DND-41 (cell line): ENCODE data around the gene SF3B5.

ENCODE experiments used
- ATAC-seq: fragments of 200-7000 bp; cut with Tn5 transposase; 3 replicates; pipeline ENCODE4 v1.9.1; 2021; ENCODE audit warnings: low read depth; ENCODE audit not compliant: insufficient read depth
- DNase-seq: peaks from one replicate; pipeline ENCODE4 v3.0.0-alpha.2; 2020
- H2AFZ ChIP-seq: 2 replicates; pipeline ENCODE4 v1.6.0; 2012; ENCODE audit warnings: low read depth, low read length
- H3K27ac ChIP-seq: 2 replicates; pipeline ENCODE4 v1.5.1; 2012; ENCODE audit warnings: low read length, inconsistent platforms
- H3K27me3 ChIP-seq: fragments of 200-600 bp; sonication (generic); 2 replicates; pipeline ENCODE4 v1.6.0; 2012; ENCODE audit warnings: low read length, mild to moderate bottlenecking, inconsistent platforms; ENCODE audit not compliant: insufficient read depth, poor library complexity
- H3K36me3 ChIP-seq: 2 replicates; pipeline ENCODE4 v1.5.1; 2012; ENCODE audit warnings: low read length, inconsistent platforms; ENCODE audit not compliant: insufficient read depth
- H3K4me1 ChIP-seq: 2 replicates; pipeline ENCODE4 v1.5.1; 2012; ENCODE audit warnings: mild to moderate bottlenecking, low read length; ENCODE audit not compliant: insufficient read depth
- H3K4me2 ChIP-seq: 2 replicates; pipeline ENCODE4 v1.6.0; 2012; ENCODE audit warnings: mild to moderate bottlenecking, moderate library complexity, low read length, inconsistent platforms; ENCODE audit not compliant: insufficient read depth
- H3K4me3 ChIP-seq, 2 experiments: fragments of 200-600 bp in 1 of 2; shearing (Covaris generic) in 1 of 2; 2 replicates each; pipeline ENCODE4 v1.5.1; 2012 to 2016; ENCODE audit warnings: inconsistent platforms in 2 of 2, low read length in 2 of 2, mild to moderate bottlenecking in 2 of 2, low read depth in 1 of 2, moderate library complexity in 1 of 2
- H3K79me2 ChIP-seq: 2 replicates; pipeline ENCODE4 v1.6.0; 2012; ENCODE audit warnings: low read length, inconsistent platforms; ENCODE audit not compliant: insufficient read depth
- H3K9ac ChIP-seq: 2 replicates; pipeline ENCODE4 v1.6.0; 2012; ENCODE audit warnings: low read depth, mild to moderate bottlenecking, inconsistent platforms, low read length, moderate library complexity
- H3K9me3 ChIP-seq: 2 replicates; pipeline ENCODE4 v1.5.1; 2012; ENCODE audit warnings: low read length, moderate library complexity, mild to moderate bottlenecking, inconsistent platforms; ENCODE audit not compliant: insufficient read depth, severe bottlenecking
- H4K20me1 ChIP-seq: 2 replicates; pipeline ENCODE4 v1.6.0; 2012; ENCODE audit warnings: low read length; ENCODE audit not compliant: insufficient read depth
- EZH2 ChIP-seq: IDR thresholded peaks from 3 replicates; pipeline ENCODE4 v1.6.1; 2012; ENCODE audit warnings: borderline replicate concordance, low read depth, mild to moderate bottlenecking, moderate library complexity, low read length, inconsistent platforms; ENCODE audit not compliant: severe bottlenecking
- TF ChIP-seq, protein P1 (sequence below): IDR thresholded peaks from 2 replicates; pipeline ENCODE4 v1.5.1; 2012; ENCODE audit warnings: borderline replicate concordance, low read length, moderate library complexity, mild to moderate bottlenecking; ENCODE audit not compliant: poor library complexity, severe bottlenecking; ENCODE audit errors: extremely low read depth

SF3B5 gene

DNA sequence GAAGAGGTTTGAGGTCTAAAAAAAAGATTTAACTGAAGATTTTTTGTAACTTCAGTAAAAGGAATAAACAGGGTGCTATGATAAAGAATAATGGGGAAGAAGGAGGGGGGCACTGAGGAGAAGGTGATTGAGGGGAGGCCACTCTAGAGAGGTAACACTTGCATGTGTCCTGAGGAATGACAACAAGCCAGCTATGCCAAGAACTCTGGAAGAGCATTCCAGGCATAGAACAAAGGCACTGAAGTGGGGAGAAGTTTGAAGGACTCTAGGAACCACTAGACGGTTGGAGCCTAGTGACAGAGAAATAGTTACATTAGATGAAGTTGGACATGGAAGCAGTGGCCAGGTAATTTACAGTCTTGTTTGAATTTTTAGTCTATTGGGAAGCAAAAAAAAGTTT is 10.8 kb upstream of the SF3B5 start:
- H2AFZ ChIP-seq, result no peak overlapping the region
- no peaks in the 10 kb centered on the region for H4K20me1 ChIP-seq
- no peak overlapping the region for H3K9ac ChIP-seq
- TF ChIP-seq, protein P1, sequence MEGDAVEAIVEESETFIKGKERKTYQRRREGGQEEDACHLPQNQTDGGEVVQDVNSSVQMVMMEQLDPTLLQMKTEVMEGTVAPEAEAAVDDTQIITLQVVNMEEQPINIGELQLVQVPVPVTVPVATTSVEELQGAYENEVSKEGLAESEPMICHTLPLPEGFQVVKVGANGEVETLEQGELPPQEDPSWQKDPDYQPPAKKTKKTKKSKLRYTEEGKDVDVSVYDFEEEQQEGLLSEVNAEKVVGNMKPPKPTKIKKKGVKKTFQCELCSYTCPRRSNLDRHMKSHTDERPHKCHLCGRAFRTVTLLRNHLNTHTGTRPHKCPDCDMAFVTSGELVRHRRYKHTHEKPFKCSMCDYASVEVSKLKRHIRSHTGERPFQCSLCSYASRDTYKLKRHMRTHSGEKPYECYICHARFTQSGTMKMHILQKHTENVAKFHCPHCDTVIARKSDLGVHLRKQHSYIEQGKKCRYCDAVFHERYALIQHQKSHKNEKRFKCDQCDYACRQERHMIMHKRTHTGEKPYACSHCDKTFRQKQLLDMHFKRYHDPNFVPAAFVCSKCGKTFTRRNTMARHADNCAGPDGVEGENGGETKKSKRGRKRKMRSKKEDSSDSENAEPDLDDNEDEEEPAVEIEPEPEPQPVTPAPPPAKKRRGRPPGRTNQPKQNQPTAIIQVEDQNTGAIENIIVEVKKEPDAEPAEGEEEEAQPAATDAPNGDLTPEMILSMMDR, result no peak
- no peak for TF ChIP-seq EZH2
- no peak overlapping the region for H3K4me2 ChIP-seq
- H3K27ac ChIP-seq, result no peak overlapping the region
- ATAC-seq (no peak), DNase-seq (no peak)
- no peaks in the 10 kb centered on the region for H3K4me1 ChIP-seq
- H3K27me3 ChIP-seq, result no peaks in the 10 kb centered on the region
- H3K79me2 ChIP-seq, result no peaks in the 10 kb centered on the region
- no peaks in the 10 kb centered on the region for H3K36me3 ChIP-seq
- H3K9me3 ChIP-seq, result no peaks in the 10 kb centered on the region
- no peak overlapping the region for H3K4me3 ChIP-seq

DNA sequence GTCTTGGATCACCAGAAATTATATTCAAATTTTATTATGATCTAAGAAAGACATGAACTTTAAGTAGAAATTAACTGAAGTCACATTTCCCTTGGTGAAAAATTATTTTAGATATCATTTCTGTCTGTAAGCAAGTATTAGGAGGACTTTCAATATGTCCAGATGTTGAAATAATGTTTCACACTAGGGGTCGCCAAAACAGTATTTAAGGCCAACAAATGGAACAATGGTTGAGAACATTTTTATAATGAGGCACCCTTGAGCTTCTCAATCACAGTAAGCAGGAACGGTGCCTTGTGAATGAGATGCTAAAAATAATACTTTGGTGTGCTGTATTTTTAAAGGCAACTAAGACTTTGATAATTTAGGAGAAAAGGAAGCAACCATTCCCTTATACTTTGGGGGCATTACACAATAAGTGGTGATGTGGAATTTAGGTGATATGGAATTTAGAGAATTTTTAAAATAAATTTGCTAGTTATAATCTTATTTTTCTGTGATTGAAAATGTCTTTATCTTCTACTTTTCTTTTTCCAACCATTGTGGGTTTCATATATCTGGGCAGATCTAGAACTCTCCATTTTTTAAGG is 9.6 kb upstream of the SF3B5 start:
- Histone ChIP-seq H2AFZ (no peak overlapping the region), H3K9me3 (no peaks in the 10 kb centered on the region), H3K4me3 (no peak overlapping the region), H3K4me2 (no peak overlapping the region), H3K4me1 (no peaks in the 10 kb centered on the region), H3K9ac (no peak overlapping the region), H3K79me2 (no peaks in the 10 kb centered on the region), H3K27me3 (no peaks in the 10 kb centered on the region), H3K36me3 (no peaks in the 10 kb centered on the region), H3K27ac (no peak overlapping the region), H4K20me1 (no peaks in the 10 kb centered on the region)
- TF ChIP-seq, protein P1, result peak; percentile 78
- no peak for TF ChIP-seq EZH2
- DNase-seq (peak; percentile 40), ATAC-seq (peak; percentile 98)

DNA sequence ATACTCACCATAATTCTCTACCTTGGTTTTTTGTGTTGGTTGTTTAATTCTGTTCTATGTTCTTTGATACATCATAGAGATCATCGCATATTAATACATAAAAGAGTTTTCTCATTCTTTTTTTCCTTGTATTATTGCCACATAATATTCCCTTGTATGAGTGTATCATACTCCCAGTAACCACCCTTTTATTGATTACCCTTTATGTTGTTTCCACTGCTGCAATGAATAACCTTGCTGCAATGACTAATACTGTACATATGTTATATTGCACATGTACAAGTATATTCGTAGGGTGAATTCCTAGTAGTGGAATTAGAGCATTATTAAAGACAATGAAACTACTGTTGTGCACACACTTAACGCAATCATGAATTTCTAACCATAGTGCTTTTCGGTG is 9.1 kb upstream of the SF3B5 start:
- ATAC-seq (no peak), DNase-seq (no peak)
- H3K9me3 ChIP-seq, result no peaks in the 10 kb centered on the region
- H3K79me2 ChIP-seq, result no peaks in the 10 kb centered on the region
- no peak overlapping the region for H3K4me2 ChIP-seq
- H4K20me1 ChIP-seq, result no peaks in the 10 kb centered on the region
- H3K9ac ChIP-seq, result no peak overlapping the region
- H3K4me3 ChIP-seq, result no peak overlapping the region
- no peaks in the 10 kb centered on the region for H3K4me1 ChIP-seq
- no peak overlapping the region for H3K27ac ChIP-seq
- no peaks in the 10 kb centered on the region for H3K27me3 ChIP-seq
- TF ChIP-seq EZH2, result no peak
- TF ChIP-seq, protein P1, result no peak
- no peak overlapping the region for H2AFZ ChIP-seq
- no peaks in the 10 kb centered on the region for H3K36me3 ChIP-seq
